GM18499 (cell line): ENCODE measurements around the gene PTRHD1.
"Not testable (repeated sequence)": the region's sequence is repeated elsewhere in the genome, so short reads cannot be mapped to it uniquely, and the experiment has no call there.

Experiments used
- ATAC-seq: cut with Tn5 transposase; IDR thresholded peaks from one replicate; pipeline ENCODE4 v1.9.1; 2021; ENCODE audit warnings: moderate number of reproducible peaks; ENCODE audit not compliant: insufficient read depth, unreplicated experiment

Gene PTRHD1

GRCh38 chr2:24792874-24793760 is at the start of gene PTRHD1, which contains the start of gene CENPO:
Gene PTRHD1, minus strand, starts transcription at chr2:24793391. Its CDS starts 14 bp downstream, at chr2:24793377.
Gene CENPO, plus strand, starts transcription at chr2:24793425. Its CDS starts 495 bp downstream, at chr2:24793920.
- peak; percentile 86 for ATAC-seq

GRCh38 chr2:24842081-24843050 is 49.2 kb upstream of the PTRHD1 start:
- no peak for ATAC-seq

- no peak for ATAC-seq
Measured at GRCh38 chr2:24840962-24841945, 48.1 kb upstream of the PTRHD1 start.

- no peak for ATAC-seq
Measured at GRCh38 chr2:24840164-24840869, 47.1 kb upstream of the PTRHD1 start.

- no peak for ATAC-seq
Measured at GRCh38 chr2:24839729-24840128, 46.5 kb upstream of the PTRHD1 start.

- no peak for ATAC-seq
Measured at GRCh38 chr2:24838541-24838940, 45.4 kb upstream of the PTRHD1 start.

GRCh38 chr2:24837996-24838513 is 44.9 kb upstream of the PTRHD1 start:
- ATAC-seq: no peak

GRCh38 chr2:24836706-24837105 is 43.5 kb upstream of the PTRHD1 start:
- ATAC-seq: no peak

GRCh38 chr2:24836206-24836605 is 43.0 kb upstream of the PTRHD1 start:
- ATAC-seq: no peak

GRCh38 chr2:24835411-24835810 is 42.2 kb upstream of the PTRHD1 start:
- ATAC-seq: not testable (repeated sequence)

- no peak for ATAC-seq
Measured at GRCh38 chr2:24834733-24835395, 41.7 kb upstream of the PTRHD1 start.

- ATAC-seq: no peak
Measured at GRCh38 chr2:24833821-24834732, 40.9 kb upstream of the PTRHD1 start.

- ATAC-seq: no peak
Measured at GRCh38 chr2:24832931-24833701, 39.9 kb upstream of the PTRHD1 start.

- no peak for ATAC-seq
Measured at GRCh38 chr2:24832521-24832920, 39.3 kb upstream of the PTRHD1 start.

GRCh38 chr2:24832073-24832461 is 38.9 kb upstream of the PTRHD1 start:
- no peak for ATAC-seq

- no peak for ATAC-seq
Measured at GRCh38 chr2:24831221-24832072, 38.3 kb upstream of the PTRHD1 start.
